Measurements from ENCODE around the gene ARL16. TPM values are rescaled to one million over a fixed set of nuclear protein-coding genes. Genes with fewer than 3 reads are reported as not detected.

ARL16 gene
- total RNA-seq, 4 donors from 2014 or later = 4.4 to 36.9 (median 27.0) TPM

DNA sequence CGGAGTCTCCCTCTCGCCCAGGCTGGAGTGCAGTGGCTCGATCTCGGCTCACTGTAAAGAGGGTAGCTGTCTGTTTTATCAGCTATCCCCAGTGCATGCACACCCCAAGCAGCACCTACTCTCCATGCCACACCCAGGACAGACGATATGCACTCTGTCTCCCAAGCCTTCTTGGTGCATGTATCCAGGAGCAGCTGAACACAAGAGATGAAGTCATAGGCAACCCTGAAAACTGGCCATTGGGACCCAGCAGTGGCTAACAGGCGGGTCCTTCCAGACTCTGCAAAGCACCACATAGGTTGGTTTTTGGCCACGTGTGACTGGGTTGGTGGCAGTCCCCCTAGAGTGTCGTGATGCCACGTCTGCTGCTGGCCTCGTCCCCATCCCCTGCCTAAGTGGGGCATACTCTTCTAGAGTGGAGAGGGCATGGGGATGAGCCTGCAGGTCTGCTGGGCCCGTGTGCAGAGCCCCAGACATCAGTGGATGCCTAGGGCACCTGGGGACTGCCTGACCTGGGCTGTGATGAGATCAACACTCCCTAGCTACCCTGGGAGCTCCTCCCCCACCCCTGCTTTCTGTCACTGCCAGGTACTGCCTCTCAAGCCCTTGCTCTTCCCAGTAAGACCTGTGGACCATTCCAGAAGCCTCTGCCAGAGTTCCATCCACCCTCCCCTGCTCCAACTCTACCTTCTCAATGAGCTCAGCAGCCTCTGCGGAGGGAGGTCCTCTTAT lies 36.6 kb downstream of the ARL16 start:
- TF ChIP-seq, protein P1, sequence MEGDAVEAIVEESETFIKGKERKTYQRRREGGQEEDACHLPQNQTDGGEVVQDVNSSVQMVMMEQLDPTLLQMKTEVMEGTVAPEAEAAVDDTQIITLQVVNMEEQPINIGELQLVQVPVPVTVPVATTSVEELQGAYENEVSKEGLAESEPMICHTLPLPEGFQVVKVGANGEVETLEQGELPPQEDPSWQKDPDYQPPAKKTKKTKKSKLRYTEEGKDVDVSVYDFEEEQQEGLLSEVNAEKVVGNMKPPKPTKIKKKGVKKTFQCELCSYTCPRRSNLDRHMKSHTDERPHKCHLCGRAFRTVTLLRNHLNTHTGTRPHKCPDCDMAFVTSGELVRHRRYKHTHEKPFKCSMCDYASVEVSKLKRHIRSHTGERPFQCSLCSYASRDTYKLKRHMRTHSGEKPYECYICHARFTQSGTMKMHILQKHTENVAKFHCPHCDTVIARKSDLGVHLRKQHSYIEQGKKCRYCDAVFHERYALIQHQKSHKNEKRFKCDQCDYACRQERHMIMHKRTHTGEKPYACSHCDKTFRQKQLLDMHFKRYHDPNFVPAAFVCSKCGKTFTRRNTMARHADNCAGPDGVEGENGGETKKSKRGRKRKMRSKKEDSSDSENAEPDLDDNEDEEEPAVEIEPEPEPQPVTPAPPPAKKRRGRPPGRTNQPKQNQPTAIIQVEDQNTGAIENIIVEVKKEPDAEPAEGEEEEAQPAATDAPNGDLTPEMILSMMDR (IDR thresholded peaks at IDR 0.05) = no peak
- no peak for TF ChIP-seq POLR2A (IDR thresholded peaks at IDR 0.05)
- peaks cover 13 to 23% of the 10 kb centered on the region in 2 donors for H3K27me3 ChIP-seq
- intact Hi-C loops (cut with DNase I; ENCODE audit: low total_unique reads) = no loop called here
- H3K4me1 ChIP-seq = no peaks in the 10 kb centered on the region
- no peak for DNase-seq
- no peak overlapping the region for H3K4me3 ChIP-seq
- peaks cover 0 to 8% of the 10 kb centered on the region in 2 donors for H3K9me3 ChIP-seq
- no peak overlapping the region for H3K27ac ChIP-seq
- no peaks in the 10 kb centered on the region for H3K36me3 ChIP-seq

DNA sequence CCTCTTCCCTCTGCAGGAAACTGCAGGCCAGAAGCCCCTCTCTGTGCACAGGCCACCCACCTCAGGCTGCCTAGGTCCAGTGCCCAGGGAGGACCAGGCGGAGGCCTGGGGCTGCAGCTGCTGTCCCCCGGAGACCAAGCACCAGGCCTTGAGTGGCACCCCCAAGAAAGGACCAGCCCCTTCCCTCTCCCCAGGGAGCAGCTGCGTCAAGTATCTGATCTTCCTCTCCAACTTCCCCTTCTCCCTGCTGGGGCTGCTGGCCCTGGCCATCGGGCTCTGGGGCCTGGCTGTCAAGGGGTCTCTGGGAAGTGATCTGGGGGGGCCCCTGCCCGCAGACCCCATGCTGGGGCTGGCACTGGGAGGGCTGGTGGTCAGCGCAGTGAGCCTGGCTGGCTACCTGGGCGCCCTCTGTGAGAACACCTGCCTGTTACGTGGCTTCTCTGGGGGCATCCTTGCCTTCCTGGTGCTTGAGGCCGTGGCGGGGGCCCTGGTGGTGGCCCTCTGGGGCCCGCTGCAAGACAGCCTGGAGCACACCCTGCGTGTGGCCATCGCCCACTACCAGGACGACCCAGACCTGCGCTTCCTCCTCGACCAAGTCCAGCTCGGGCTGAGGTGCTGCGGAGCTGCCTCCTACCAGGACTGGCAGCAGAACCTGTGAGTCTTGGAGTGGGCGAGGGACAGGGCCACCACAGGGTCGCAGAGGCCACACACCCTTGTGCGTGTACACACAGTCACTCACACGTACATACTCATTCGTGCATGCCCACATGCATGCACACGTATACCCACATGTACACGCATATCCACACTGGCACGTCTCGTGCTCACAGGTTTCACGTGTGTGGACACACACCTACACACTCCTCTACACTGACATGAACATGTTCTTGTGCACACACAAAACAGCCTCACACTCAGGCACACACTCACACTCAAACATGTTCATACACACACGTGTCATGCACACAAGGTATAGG lies 38.3 kb downstream of the ARL16 start:
- no peak for TF ChIP-seq POLR2A (IDR thresholded peaks at IDR 0.05)
- TF ChIP-seq, protein P1 (IDR thresholded peaks at IDR 0.05) = no peak
- no peaks in the 10 kb centered on the region for H3K4me1 ChIP-seq
- H3K9me3 ChIP-seq = peaks cover 0 to 8% of the 10 kb centered on the region in 2 donors
- no peak overlapping the region for H3K4me3 ChIP-seq
- H3K36me3 ChIP-seq = no peaks in the 10 kb centered on the region
- intact Hi-C loops (cut with DNase I; ENCODE audit: low total_unique reads) = no loop called here
- no peak overlapping the region for H3K27ac ChIP-seq
- peaks cover 3 to 18% of the 10 kb centered on the region in 2 donors for H3K27me3 ChIP-seq
- no peak for DNase-seq

DNA sequence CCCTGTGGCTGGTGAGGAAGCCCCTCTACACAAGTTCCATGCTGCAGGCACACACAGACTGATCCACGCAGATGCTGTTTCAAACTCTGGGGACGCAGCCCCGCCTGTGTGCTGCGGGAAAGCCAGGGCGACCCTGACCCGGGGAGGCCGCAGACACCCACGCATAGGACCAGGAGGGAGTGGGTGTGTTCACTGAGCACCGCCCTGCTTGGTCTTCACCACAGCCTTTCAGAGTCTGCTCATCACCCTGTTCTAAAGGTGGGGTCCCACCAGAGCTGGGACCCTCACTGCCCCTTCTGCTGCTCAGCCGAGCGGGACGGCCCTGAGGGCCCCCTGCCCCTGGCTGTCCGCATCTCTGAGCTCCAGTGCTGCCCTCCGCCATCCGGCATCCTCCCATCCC lies 39.1 kb downstream of the ARL16 start:
- peaks cover 0 to 10% of the 10 kb centered on the region in 2 donors for H3K27me3 ChIP-seq
- no peaks in the 10 kb centered on the region for H3K36me3 ChIP-seq
- intact Hi-C loops (cut with DNase I; ENCODE audit: low total_unique reads) = no loop called here

DNA sequence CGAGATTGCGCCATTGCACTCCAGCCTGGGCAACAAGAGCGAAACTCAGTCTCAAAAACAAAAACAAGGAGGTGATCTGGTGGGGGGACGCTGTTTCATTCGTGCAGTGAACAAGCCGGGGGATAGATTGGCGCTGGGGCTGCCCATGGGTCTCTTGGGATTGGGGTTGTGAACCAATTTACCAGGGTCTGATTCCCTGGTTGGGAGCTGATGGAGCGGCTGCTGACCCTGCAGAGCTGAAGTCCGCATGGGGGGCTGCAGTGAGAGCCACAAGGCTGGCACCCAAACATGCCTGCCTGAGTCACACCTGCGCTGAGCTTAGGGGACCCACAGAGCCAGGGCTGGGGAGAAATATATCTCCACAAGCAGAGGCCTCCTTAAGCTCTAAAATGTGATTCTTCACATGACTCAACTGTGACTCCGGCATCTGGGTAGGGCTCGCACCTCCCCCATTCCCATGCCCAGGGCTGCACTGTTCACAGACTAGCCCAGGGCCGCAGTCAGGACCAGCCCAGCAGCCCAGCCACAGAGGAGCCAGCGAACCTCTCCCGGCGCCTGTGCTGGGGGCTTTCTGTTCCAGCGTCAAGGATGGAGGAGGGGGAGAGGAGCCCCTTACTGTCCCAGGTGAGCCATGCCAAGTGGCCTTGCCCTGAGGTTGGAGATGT lies 41.6 kb downstream of the ARL16 start:
- Histone ChIP-seq H3K4me3 (no peak overlapping the region), H3K36me3 (no peaks in the 10 kb centered on the region), H3K9me3 (no peaks in the 10 kb centered on the region), H3K27me3 (no peaks in the 10 kb centered on the region), H3K27ac (no peak overlapping the region), H3K4me1 (no peaks in the 10 kb centered on the region)
- DNase-seq = no peak
- intact Hi-C loops (cut with DNase I; ENCODE audit: low total_unique reads) = no loop called here
- TF ChIP-seq, protein P1 (IDR thresholded peaks at IDR 0.05) = no peak
- TF ChIP-seq POLR2A (IDR thresholded peaks at IDR 0.05) = no peak

More for the DNA sequence above, 39.1 kb downstream of the ARL16 start:
- no peak overlapping the region for H3K27ac ChIP-seq
- H3K9me3 ChIP-seq = peaks cover 0 to 8% of the 10 kb centered on the region in 2 donors
- TF ChIP-seq, protein P1 (IDR thresholded peaks at IDR 0.05) = no peak
- no peak for TF ChIP-seq POLR2A (IDR thresholded peaks at IDR 0.05)
- DNase-seq = no peak
- no peak overlapping the region for H3K4me3 ChIP-seq
- H3K4me1 ChIP-seq = no peaks in the 10 kb centered on the region

Measured in uterus (tissue), 4 donors.